Right ventricle myocardium inferior (tissue), 1 donor: ENCODE measurements around the gene CEP70. TPM values are rescaled to one million over a fixed set of nuclear protein-coding genes. Genes with fewer than 3 reads are reported as not detected.
A peak's percentile ranks its signal among the peaks of the same experiment; 100 is the strongest.
"Not testable (repeated sequence)": the region's sequence is repeated elsewhere in the genome, so short reads cannot be mapped to it uniquely, and the experiment has no call there.

Experiments
- ATAC-seq: fragments of 200-7000 bp; cut with Tn5 transposase; one replicate; pipeline ENCODE4 v1.9.1; 2020; ENCODE audit warnings: mild to moderate bottlenecking, moderate library complexity
- DNase-seq: peaks from one replicate; pipeline ENCODE4 v3.0.0; 2021; ENCODE audit errors: missing footprints
- intact Hi-C: fragments of 100-400 bp; cut with DNase I; formaldehyde crosslinking; loops from one replicate; pipeline ENCODE4 v1.11.0; 2022
- total RNA-seq: library from RNA; stranded (reverse); fragmentation: NEBNext Ultra II Directional; extraction: Animal tissue kit (Norgen Biotek cat#: 25700); gene quantifications from one replicate; pipeline ENCODE4 v1.2.1, GENCODE V29; 2021
- donor health status: DM: no; HTN: yes; CAD: no; lungs with severe emphysema.

CEP70 gene
- total RNA-seq, 1 donor from 2014 or later, result 21.6 TPM

- DNase-seq (no peak), ATAC-seq (no peak)
- intact Hi-C loops, result no loop called here
Observed at GRCh38 chr3:138544546-138544945, 49.5 kb downstream of the CEP70 start.

- ATAC-seq (no peak), DNase-seq (no peak)
- intact Hi-C loops, result no loop called here
Observed at GRCh38 chr3:138542977-138543376, 51.1 kb downstream of the CEP70 start.

GRCh38 chr3:138539352-138539751, 54.7 kb downstream of the CEP70 start:
- DNase-seq (no peak), ATAC-seq (no peak)
- intact Hi-C loops, result no loop called here

GRCh38 chr3:138521445-138521844, 72.6 kb downstream of the CEP70 start:
- not testable (repeated sequence) for DNase-seq, ATAC-seq

GRCh38 chr3:138513090-138513843, 80.8 kb downstream of the CEP70 start:
- DNase-seq (no peak), ATAC-seq (no peak)
- intact Hi-C loops, result no loop called here

More at GRCh38 chr3:138521445-138521844, 72.6 kb downstream of the CEP70 start:
- intact Hi-C loops, result not testable (repeated sequence)

- ATAC-seq (no peak), DNase-seq (no peak)
- intact Hi-C loops, result no loop called here
Observed at GRCh38 chr3:138511945-138512344, 82.1 kb downstream of the CEP70 start.

GRCh38 chr3:138509586-138509985, 84.5 kb downstream of the CEP70 start:
- intact Hi-C loops, result no loop called here
- ATAC-seq, result no peak
- no peak for DNase-seq

GRCh38 chr3:138507524-138507923, 86.5 kb downstream of the CEP70 start:
- DNase-seq, result no peak
- intact Hi-C loops, result no loop called here
- ATAC-seq, result no peak

GRCh38 chr3:138498991-138499390, 95.1 kb downstream of the CEP70 start:
- ATAC-seq, result no peak
- no peak for DNase-seq
- intact Hi-C loops, result no loop called here

- intact Hi-C loops, result no loop called here
- no peak for ATAC-seq
- no peak for DNase-seq
Observed at GRCh38 chr3:138497851-138498250, 96.2 kb downstream of the CEP70 start.

- ATAC-seq, result no peak
- DNase-seq, result no peak
- intact Hi-C loops, result no loop called here
Observed at GRCh38 chr3:138497021-138497420, 97.0 kb downstream of the CEP70 start.

GRCh38 chr3:138496436-138496835, 97.6 kb downstream of the CEP70 start:
- intact Hi-C loops, result no loop called here
- ATAC-seq, result no peak
- no peak for DNase-seq

GRCh38 chr3:138495638-138496037, 98.4 kb downstream of the CEP70 start:
- not testable (repeated sequence) for DNase-seq

GRCh38 chr3:138494607-138494929, 99.5 kb downstream of the CEP70 start:
- ATAC-seq (no peak), DNase-seq (no peak)
- intact Hi-C loops, result no loop called here

More at GRCh38 chr3:138495638-138496037, 98.4 kb downstream of the CEP70 start:
- intact Hi-C loops, ATAC-seq: not testable (repeated sequence)

- ATAC-seq, result peak; percentile 79
- intact Hi-C loops, result no loop called here
- DNase-seq, result no peak
Observed at GRCh38 chr3:138493804-138494606, 100.1 kb downstream of the CEP70 start.

- DNase-seq (no peak), ATAC-seq (no peak)
- intact Hi-C loops, result no loop called here
Observed at GRCh38 chr3:138492980-138493675, 100.9 kb downstream of the CEP70 start.

- intact Hi-C loops, result no loop called here
- no peak for ATAC-seq
- no peak for DNase-seq
Observed at GRCh38 chr3:138491971-138492370, 102.1 kb downstream of the CEP70 start.

- ATAC-seq, intact Hi-C loops, DNase-seq: not testable (repeated sequence)
Observed at GRCh38 chr3:138486580-138486979, 107.5 kb downstream of the CEP70 start.

GRCh38 chr3:138484672-138485071, 109.4 kb downstream of the CEP70 start:
- ATAC-seq, DNase-seq, intact Hi-C loops: not testable (repeated sequence)
